ENCODE measurements around the gene ADK.
"Not testable (repeated sequence)": the region's sequence is repeated elsewhere in the genome, so short reads cannot be mapped to it uniquely, and the experiment has no call there.

The ADK gene

DNA sequence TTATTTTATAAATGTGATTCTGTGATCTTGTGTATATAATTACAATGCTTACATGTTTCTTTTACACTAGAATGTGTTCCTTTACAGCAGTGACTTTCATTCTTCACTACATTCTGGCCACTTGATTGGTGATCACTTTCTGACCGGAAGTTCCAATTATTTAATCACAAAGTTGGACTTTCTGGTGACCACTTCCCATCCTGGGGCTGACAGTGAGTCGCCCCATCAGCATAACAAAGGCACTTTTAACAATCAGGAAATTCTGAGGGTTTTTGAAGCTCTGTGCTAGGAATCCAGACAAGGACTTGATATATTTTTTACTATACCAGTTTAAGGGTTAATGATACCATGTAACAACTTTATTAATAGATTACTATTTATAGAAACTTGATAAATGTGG lies 393.1 kb downstream of the ADK start:
- DNase-seq (ENCODE audit: low read depth in 2 of 2) = no peak

GRCh38 chr10:74548676-74549075 lies 397.7 kb downstream of the ADK start:
- no peak for DNase-seq (ENCODE audit: low read depth in 2 of 2)

DNA sequence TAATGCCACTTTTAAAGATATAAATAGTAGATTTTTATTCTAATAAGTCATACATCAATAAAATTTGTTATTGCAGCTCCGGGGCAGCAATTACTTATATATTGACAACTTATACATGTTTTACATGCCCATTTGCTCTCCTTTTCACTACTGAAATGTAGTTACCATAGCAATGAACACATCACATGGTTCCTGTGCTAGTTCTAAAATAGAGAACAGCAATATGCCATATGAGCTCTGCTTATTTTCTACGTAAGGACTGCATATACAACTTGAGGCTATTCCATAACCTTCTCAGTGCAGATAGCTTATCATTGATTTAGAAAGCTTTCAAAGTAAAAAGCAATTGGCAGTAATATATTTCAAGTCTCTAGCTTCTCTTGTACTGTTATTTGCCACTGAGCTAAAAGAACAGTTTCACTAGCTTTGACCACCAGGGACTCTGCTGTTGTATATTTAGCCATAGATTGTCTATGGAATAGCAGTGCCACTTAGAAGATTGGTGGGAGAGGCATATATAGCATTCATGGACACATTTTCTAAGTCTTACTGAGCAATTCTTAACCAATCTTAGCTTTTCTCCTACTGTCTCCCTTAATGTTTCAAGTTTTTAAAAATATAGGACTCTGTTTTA lies 405.2 kb downstream of the ADK start:
- no peak for DNase-seq (ENCODE audit: low read depth in 2 of 2)

DNA sequence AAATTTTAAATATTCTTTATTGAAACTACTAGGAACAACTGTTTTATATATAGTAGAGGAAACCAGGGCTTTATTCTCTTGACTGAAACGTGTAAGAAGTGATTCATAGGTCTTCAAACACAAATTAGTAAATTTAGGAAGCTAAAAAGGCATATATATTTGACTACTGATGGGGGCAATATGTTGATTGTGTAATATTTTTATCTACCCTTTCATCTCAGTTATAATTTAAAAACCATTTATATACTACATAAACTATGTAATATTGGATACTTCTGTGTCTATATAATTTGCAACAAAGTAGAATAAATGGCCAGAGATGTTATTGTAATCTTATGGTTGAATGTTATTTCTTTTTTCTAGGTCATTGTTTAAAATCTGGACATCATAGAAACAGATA lies 406.1 kb downstream of the ADK start:
- no peak for DNase-seq (ENCODE audit: low read depth in 2 of 2)

GRCh38 chr10:74558403-74558802 lies 407.4 kb downstream of the ADK start:
- DNase-seq (ENCODE audit: low read depth in 2 of 2) = no peak

- no peak for DNase-seq (ENCODE audit: low read depth in 2 of 2)
Observed at GRCh38 chr10:74558897-74559296, 407.9 kb downstream of the ADK start.

GRCh38 chr10:74568896-74569295 lies 417.9 kb downstream of the ADK start:
- DNase-seq (ENCODE audit: low read depth in 2 of 2) = not testable (repeated sequence)

GRCh38 chr10:74573497-74573896 lies 422.5 kb downstream of the ADK start:
- DNase-seq (ENCODE audit: low read depth in 2 of 2) = not testable (repeated sequence)

GRCh38 chr10:74575191-74575720 lies 424.2 kb downstream of the ADK start:
- no peak for DNase-seq (ENCODE audit: low read depth in 2 of 2)

GRCh38 chr10:74575912-74576311 lies 424.9 kb downstream of the ADK start:
- no peak for DNase-seq (ENCODE audit: low read depth in 2 of 2)

DNA sequence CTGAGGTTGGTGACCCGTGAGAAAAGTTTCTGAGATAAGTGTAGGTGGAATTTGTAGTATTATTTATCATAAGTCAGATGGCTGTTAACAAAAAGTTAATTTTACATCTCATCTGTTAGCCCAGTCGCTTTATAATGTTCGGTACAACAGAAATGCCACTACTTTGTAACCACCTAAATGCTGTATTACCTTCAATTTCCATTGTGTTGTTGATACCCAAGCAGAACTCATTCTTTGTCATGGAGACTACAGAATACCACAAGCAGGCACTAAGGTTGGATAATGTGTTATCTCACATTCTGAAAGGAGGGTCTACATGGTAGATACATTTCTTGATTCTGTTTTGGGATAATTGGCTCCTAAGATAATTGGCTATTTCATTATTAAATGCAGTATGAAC lies 425.6 kb downstream of the ADK start:
- DNase-seq (ENCODE audit: low read depth in 2 of 2) = no peak

DNA sequence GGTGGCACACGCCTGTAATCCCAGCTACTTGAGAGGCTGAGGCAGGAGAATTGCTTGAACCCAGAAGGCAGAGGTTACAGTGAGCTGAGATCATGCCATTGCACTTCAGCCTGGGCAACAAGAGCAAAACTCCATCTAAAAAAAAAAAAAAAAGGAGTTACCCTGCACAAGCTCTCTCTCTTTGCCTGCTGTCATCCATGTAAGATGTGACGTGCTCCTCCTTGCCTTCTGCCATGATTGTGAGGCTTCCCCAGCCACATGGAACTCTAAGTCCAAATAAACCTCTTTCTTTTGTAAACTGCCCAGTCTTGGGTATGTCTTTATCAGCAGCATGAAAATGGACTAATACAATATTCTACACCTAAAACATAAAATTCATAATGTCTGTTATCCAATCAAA lies 429.4 kb downstream of the ADK start:
- DNase-seq (ENCODE audit: low read depth in 2 of 2) = not testable (repeated sequence)

- no peak for DNase-seq (ENCODE audit: low read depth in 2 of 2)
Observed at GRCh38 chr10:74582566-74582965, 431.5 kb downstream of the ADK start.

DNA sequence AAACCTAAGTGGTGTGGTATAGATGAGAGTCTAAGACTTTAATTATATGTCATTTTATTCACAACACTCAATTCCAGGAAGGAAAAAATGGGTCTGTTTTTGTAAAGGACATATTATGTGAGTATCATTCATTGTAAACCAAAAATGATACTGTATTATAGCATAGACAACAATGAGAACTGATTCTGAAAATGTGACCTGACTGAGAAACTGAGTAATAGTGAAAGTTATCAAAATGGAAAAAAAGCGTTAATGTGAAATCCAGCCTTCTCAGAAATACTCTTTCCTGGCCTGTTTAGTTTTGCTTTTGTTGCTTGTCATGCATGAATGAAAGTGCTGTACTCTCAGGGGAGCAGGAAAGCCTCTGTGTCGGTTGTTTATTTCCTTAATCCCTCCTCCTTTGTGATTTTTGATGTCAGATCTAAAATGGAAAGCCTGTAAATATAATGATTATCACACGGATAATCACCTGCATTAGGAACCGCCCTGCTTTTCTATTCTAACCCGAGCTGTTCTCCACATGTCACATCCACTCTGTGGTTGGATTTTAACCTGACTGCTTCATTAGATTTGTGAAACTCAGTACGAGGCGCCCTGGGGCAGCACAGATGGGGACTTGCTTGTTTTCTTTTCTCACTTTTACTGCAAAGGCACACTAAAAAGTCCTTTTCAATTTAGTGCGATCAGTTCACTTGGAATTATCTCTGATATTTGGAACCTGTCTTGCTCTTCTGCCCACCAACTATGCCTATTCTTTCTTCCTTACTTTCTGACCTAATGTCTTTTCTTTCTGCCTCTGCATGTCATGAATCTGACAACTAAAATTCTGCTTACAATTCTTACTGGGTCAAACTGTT lies 434.4 kb downstream of the ADK start:
- no peak for DNase-seq (ENCODE audit: low read depth in 2 of 2)

DNA sequence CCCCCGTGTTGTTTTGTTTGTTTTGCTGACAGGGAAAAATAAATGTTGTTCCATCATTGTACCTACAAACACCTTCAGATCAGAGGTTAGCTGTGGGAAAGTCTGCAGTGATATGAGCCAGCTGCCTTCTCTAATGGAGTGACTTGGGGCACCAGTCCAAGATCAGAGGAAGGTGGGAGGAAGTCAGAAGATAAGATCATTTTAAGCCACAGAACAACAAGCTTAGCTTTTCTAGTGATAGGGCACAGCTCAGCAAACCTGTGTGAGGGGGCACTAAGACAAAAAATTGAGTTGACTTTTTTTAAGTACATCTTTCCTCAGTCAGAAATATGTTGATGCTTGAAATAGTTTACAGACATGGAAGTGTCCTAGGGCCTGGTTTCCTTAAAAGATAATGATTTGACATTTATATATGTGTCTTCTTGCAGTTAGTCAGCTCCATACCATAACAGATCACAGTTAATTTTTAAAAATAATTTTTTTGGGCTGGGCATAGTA lies 435.1 kb downstream of the ADK start:
- no peak for DNase-seq (ENCODE audit: low read depth in 2 of 2)

DNA sequence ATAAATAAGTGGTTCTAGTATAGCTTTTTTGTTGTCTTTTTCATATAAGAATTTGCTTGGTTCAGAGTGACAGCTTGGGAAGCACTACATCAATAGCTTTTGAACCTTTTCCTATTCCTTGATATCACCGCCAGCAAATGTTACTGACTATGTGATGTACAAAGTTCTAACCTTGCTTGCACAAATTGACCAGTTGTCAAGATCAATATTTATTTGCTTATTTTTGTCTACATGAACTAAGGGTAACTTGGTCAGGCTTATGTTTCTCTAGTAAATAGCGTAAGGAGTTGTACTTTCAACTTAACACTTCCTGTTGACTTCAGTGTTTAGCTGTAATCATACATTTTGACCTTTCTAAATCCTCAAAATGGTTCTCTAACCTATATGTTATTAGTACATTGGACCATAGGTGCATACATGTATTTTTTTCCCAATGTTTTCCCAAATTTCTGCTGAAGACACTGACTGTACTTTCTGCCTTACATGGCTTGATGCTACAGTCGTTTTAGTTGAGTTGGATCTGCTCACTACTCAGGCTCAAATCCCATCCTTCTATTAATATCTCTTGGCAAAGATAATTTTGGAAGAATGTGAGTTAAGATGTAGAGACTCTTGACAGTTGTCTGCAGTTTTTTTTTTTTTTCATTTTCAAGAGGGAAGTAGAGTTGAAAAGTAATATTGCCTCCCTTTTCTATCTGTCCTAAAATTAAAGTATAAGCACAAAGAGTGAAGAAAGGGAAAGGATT lies 436.3 kb downstream of the ADK start:
- DNase-seq (ENCODE audit: low read depth in 2 of 2) = no peak

DNA sequence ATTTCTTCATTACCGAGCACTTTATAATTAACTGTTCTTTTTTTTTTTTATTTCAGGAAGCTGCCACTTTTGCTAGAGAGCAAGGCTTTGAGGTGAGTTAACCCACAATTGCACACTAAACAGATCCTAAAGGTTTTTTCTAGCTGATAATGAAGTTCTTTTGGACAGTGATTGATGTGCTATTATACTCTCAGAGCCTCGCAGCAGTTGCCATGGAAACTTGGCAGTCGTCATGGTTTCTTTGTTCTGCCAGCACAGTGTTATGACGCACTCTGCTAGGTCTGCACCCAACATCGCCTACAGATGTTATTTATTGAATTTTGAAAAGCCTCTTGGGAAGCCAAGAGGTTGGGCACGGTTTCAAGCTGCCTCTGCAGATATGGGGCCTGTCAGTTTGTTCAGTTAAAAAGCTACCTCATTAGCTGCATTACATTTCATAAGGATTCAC lies 438.2 kb downstream of the ADK start:
- peak; percentile 96 to 97 for DNase-seq (ENCODE audit: low read depth in 2 of 2)

GRCh38 chr10:74589851-74590250 lies 438.8 kb downstream of the ADK start:
- DNase-seq (ENCODE audit: low read depth in 2 of 2) = no peak

GRCh38 chr10:74593470-74593869 lies 442.4 kb downstream of the ADK start:
- DNase-seq (ENCODE audit: low read depth in 2 of 2) = peak; percentile 15 to 22

DNA sequence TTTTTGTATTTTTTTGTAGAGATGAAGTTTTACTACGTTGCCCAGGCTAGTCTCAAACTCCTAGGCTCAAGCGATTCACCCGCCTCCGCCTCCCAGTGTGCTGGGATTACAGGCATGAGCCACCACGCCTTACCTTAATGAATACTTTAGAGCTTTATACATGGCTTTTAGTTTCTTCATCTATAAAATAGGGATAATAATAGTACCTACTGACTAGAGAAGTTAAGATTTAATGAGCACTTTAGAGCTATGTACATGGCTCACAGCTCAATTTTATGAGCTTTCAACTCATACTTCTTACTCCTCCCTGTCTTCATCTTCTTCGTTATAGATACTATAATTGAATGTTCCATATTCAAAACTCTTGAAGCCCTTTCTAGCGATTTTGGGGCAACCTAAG lies 445.7 kb downstream of the ADK start:
- no peak for DNase-seq (ENCODE audit: low read depth in 2 of 2)

- DNase-seq (ENCODE audit: low read depth in 2 of 2) = no peak
Observed at GRCh38 chr10:74598891-74599566, 448.0 kb downstream of the ADK start.

GRCh38 chr10:74599672-74600071 lies 448.7 kb downstream of the ADK start:
- DNase-seq (ENCODE audit: low read depth in 2 of 2) = no peak
